GM18508 (cell line): Measurements from ENCODE around the gene FLRT2.

ENCODE experiments used
- ATAC-seq: cut with Tn5 transposase; IDR thresholded peaks from one replicate; pipeline ENCODE4 v1.9.1; 2021; ENCODE audit warnings: moderate number of reproducible peaks; ENCODE audit not compliant: insufficient read depth, unreplicated experiment

Gene FLRT2

GRCh38 chr14:85528897-85529631 lies 880 bp upstream of the FLRT2 start:
- no peak for ATAC-seq

- no peak for ATAC-seq
These were observed 682 bp downstream of the FLRT2 start for GRCh38 chr14:85530626-85531025.

- ATAC-seq: no peak
These were observed 1.2 kb downstream of the FLRT2 start for GRCh38 chr14:85531141-85531586.

- no peak for ATAC-seq
These were observed 1.8 kb downstream of the FLRT2 start for GRCh38 chr14:85531587-85532373.

- ATAC-seq: no peak
These were observed 2.6 kb downstream of the FLRT2 start for GRCh38 chr14:85532374-85533022.

GRCh38 chr14:85533023-85533860 lies 3.3 kb downstream of the FLRT2 start:
- no peak for ATAC-seq

- no peak for ATAC-seq
These were observed 3.9 kb downstream of the FLRT2 start for GRCh38 chr14:85533861-85534291.

- ATAC-seq: no peak
These were observed 4.7 kb downstream of the FLRT2 start for GRCh38 chr14:85534458-85535293.

- no peak for ATAC-seq
These were observed 5.4 kb downstream of the FLRT2 start for GRCh38 chr14:85535321-85535720.

GRCh38 chr14:85535991-85536832 lies 6.3 kb downstream of the FLRT2 start:
- no peak for ATAC-seq

- no peak for ATAC-seq
These were observed 6.9 kb downstream of the FLRT2 start for GRCh38 chr14:85536833-85537190.

GRCh38 chr14:85537526-85537925 lies 7.6 kb downstream of the FLRT2 start:
- ATAC-seq: no peak

GRCh38 chr14:85538636-85539035 lies 8.7 kb downstream of the FLRT2 start:
- ATAC-seq: no peak

GRCh38 chr14:85539510-85539909 lies 9.6 kb downstream of the FLRT2 start:
- no peak for ATAC-seq

GRCh38 chr14:85542623-85543022 lies 12.7 kb downstream of the FLRT2 start:
- no peak for ATAC-seq

GRCh38 chr14:85545738-85546137 lies 15.8 kb downstream of the FLRT2 start:
- no peak for ATAC-seq

- no peak for ATAC-seq
These were observed 16.4 kb downstream of the FLRT2 start for GRCh38 chr14:85546390-85546789.

GRCh38 chr14:85549697-85550096 lies 19.8 kb downstream of the FLRT2 start:
- no peak for ATAC-seq

GRCh38 chr14:85554106-85554505 lies 24.2 kb downstream of the FLRT2 start:
- no peak for ATAC-seq
